Fibroblast of lung (primary cell): Measurements from ENCODE around the gene TOP1. TPM values are rescaled to one million over a fixed set of nuclear protein-coding genes. Genes with fewer than 3 reads are reported as not detected.

ENCODE experiments used
- DNase-seq, 2 donors: peaks; one replicate each; pipeline versions ENCODE4 v3.0.0 to v3.0.0-alpha.2; 2010; ENCODE audit warnings: low read depth in 2 of 2
- H2AFZ ChIP-seq: 2 replicates; pipeline ENCODE4 v1.5.1; 2012; ENCODE audit warnings: low read length, control low read depth, inconsistent platforms
- H3K27ac ChIP-seq: 2 replicates; pipeline ENCODE4 v1.5.1; 2011; ENCODE audit warnings: low read length, control low read depth; ENCODE audit not compliant: insufficient read depth
- H3K27me3 ChIP-seq: 2 replicates; pipeline ENCODE4 v1.5.1; 2011; ENCODE audit warnings: mild to moderate bottlenecking, low read length; ENCODE audit not compliant: control insufficient read depth, insufficient read depth
- H3K36me3 ChIP-seq: 2 replicates; pipeline ENCODE4 v1.5.1; 2011; ENCODE audit warnings: low read length; ENCODE audit not compliant: control insufficient read depth, insufficient read depth
- H3K4me1 ChIP-seq: 2 replicates; pipeline ENCODE4 v1.5.1; 2011; ENCODE audit warnings: low read length; ENCODE audit not compliant: control insufficient read depth, insufficient read depth; ENCODE audit errors: extremely low read depth
- H3K4me2 ChIP-seq: 2 replicates; pipeline ENCODE4 v1.5.1; 2011; ENCODE audit warnings: low read length, control low read depth; ENCODE audit not compliant: insufficient read depth; ENCODE audit errors: extremely low read depth
- H3K4me3 ChIP-seq, 4 experiments: fragments of 200-600 bp in 1 of 4; sonication (generic) in 1 of 4; replicated peaks in 1 of 4; 2 replicates each; pipeline ENCODE4 v1.5.1; 2011 to 2016; ENCODE audit warnings: low read length in 4 of 4, low read depth in 3 of 4, mild to moderate bottlenecking in 3 of 4, control low read depth in 2 of 4, inconsistent platforms in 1 of 4, mixed read lengths in 1 of 4; ENCODE audit not compliant: insufficient read depth in 1 of 4; ENCODE audit errors: control extremely low read depth in 1 of 4
- H3K79me2 ChIP-seq: 2 replicates; pipeline ENCODE4 v1.5.1; 2012; ENCODE audit warnings: mild to moderate bottlenecking, low read length, inconsistent platforms; ENCODE audit not compliant: control insufficient read depth, insufficient read depth
- H3K9ac ChIP-seq: 2 replicates; pipeline ENCODE4 v1.5.1; 2011; ENCODE audit warnings: mild to moderate bottlenecking, low read length, control low read depth; ENCODE audit not compliant: insufficient read depth
- H3K9me3 ChIP-seq: 2 replicates; pipeline ENCODE4 v1.5.1; 2012; ENCODE audit warnings: low read depth, low read length; ENCODE audit not compliant: control insufficient read depth, insufficient read depth
- H4K20me1 ChIP-seq: 2 replicates; pipeline ENCODE4 v1.5.1; 2011; ENCODE audit warnings: low read length; ENCODE audit not compliant: control insufficient read depth, insufficient read depth; ENCODE audit errors: extremely low read depth
- CTCF ChIP-seq, 2 donors: IDR thresholded peaks in 1 of 2; conservative IDR thresholded peaks in 1 of 2; 1 replicate in 1 of 2; 2 replicates in 1 of 2; pipeline ENCODE4 v1.5.1; 2011 to 2012; ENCODE audit warnings: low read length in 2 of 2, control low read depth in 1 of 2, inconsistent platforms in 1 of 2, low read depth in 1 of 2, mild to moderate bottlenecking in 1 of 2
- EZH2 ChIP-seq: IDR thresholded peaks from 2 replicates; pipeline ENCODE4 v1.5.1; 2012; ENCODE audit warnings: low read length, control low read depth, mild to moderate bottlenecking; ENCODE audit errors: missing control alignments
- polyA plus RNA-seq, 2 donors: library from polyadenylated mRNA; depleted of rRNA in 1 of 2; stranded (reverse) in 1 of 2; unstranded in 1 of 2; fragments of >200 nt; gene quantifications; 2 replicates each; pipeline ENCODE4 v1.2.1, GENCODE V29; 2011 to 2012; ENCODE audit warnings: missing spikeins in 1 of 2
- total RNA-seq: library from RNA; depleted of rRNA; stranded (reverse); fragments of >200 nt; gene quantifications from 2 replicates; pipeline ENCODE4 v1.2.1, GENCODE V29; 2014

The TOP1 gene
- total and polyA plus RNA-seq, 2 donors (not counting 1 experiment from before 2014, with no cell fraction given) = 18.4 to 35.3 TPM

- no peaks in the 10 kb centered on the region for H3K9me3 ChIP-seq
- TF ChIP-seq EZH2 = no peak
- no peak for TF ChIP-seq CTCF (conservative IDR thresholded peaks at IDR 0.05 in 1 of 2, IDR thresholded peaks at IDR 0.05 in 1 of 2; ENCODE audit: low read depth in 1 of 2, low read length in 2 of 2)
- no peak for DNase-seq
- H3K79me2 ChIP-seq = peaks cover 90% of the 10 kb centered on the region
- H3K9ac ChIP-seq = no peak overlapping the region
- H3K27ac ChIP-seq = no peak overlapping the region
- no peak overlapping the region for H3K4me3 ChIP-seq
- H3K36me3 ChIP-seq = peaks cover 4% of the 10 kb centered on the region
- H4K20me1 ChIP-seq = no peaks in the 10 kb centered on the region
- H3K4me2 ChIP-seq = no peak overlapping the region
- H3K27me3 ChIP-seq = no peaks in the 10 kb centered on the region
- no peak overlapping the region for H2AFZ ChIP-seq
- peaks cover 8% of the 10 kb centered on the region for H3K4me1 ChIP-seq
These were observed 32.5 kb downstream of the TOP1 start for GRCh38 chr20:41061155-41061554.

- Histone ChIP-seq H3K9me3 (no peaks in the 10 kb centered on the region), H3K4me2 (no peak overlapping the region), H3K36me3 (peaks cover 10% of the 10 kb centered on the region), H3K27me3 (no peaks in the 10 kb centered on the region), H3K4me3 (no peak overlapping the region), H3K27ac (no peak overlapping the region), H3K4me1 (peaks cover 4% of the 10 kb centered on the region), H3K9ac (no peak overlapping the region), H3K79me2 (peaks cover 86% of the 10 kb centered on the region), H2AFZ (no peak overlapping the region), H4K20me1 (no peaks in the 10 kb centered on the region)
- TF ChIP-seq CTCF (conservative IDR thresholded peaks at IDR 0.05 in 1 of 2, IDR thresholded peaks at IDR 0.05 in 1 of 2; ENCODE audit: low read depth in 1 of 2, low read length in 2 of 2) (no peak), EZH2 (no peak)
- peak in 1 of 2 donors; percentile 33 for DNase-seq
These were observed 34.8 kb downstream of the TOP1 start for GRCh38 chr20:41063442-41063841.

GRCh38 chr20:41064377-41064776 lies 35.8 kb downstream of the TOP1 start:
- no peak for DNase-seq
- Histone ChIP-seq H3K9me3 (no peaks in the 10 kb centered on the region), H4K20me1 (no peaks in the 10 kb centered on the region), H3K4me1 (peaks cover 4% of the 10 kb centered on the region), H3K36me3 (peaks cover 10% of the 10 kb centered on the region), H3K4me2 (no peak overlapping the region), H3K27me3 (no peaks in the 10 kb centered on the region), H3K79me2 (peaks cover 87% of the 10 kb centered on the region), H3K4me3 (no peak overlapping the region), H2AFZ (no peak overlapping the region), H3K9ac (no peak overlapping the region), H3K27ac (no peak overlapping the region)
- TF ChIP-seq CTCF (conservative IDR thresholded peaks at IDR 0.05 in 1 of 2, IDR thresholded peaks at IDR 0.05 in 1 of 2; ENCODE audit: low read depth in 1 of 2, low read length in 2 of 2) (no peak), EZH2 (no peak)
